IMR-90 (cell line): Measurements from ENCODE around the gene ZC2HC1B. TPM values are rescaled to one million over a fixed set of nuclear protein-coding genes. Genes with fewer than 3 reads are reported as not detected.
A peak's percentile ranks its signal among the peaks of the same experiment; 100 is the strongest.

Experiments
- ATAC-seq: fragments of 200-7000 bp; cut with Tn5 transposase; 2 replicates; pipeline ENCODE4 v1.9.1; 2020; ENCODE audit warnings: low read depth, mild to moderate bottlenecking, moderate library complexity
- BruUV-seq: library from RNA; stranded (reverse); fragments of 400-500 nt; replicated peaks from 2 replicates; lab custom pipeline; 2021; lab: Mats Ljungman, UMichigan
- CTCF ChIA-PET: fragments of 300-600 bp; formaldehyde crosslinking; extraction: SDS; loops from one replicate; lab custom pipeline; 2021; ENCODE audit warnings: antibody characterized with exemption; lab: Yijun Ruan, JAX
- POLR2A ChIA-PET: fragments of 300-600 bp; sonication (Branson Sonifier 250); formaldehyde crosslinking; loops from one replicate; lab custom pipeline; 2022; ENCODE audit warnings: antibody characterized with exemption; ENCODE audit not compliant: unreplicated experiment; lab: Charles Lee
- DNase-seq: peaks from one replicate; pipeline ENCODE4 v3.0.0; 2013
- H2AFZ ChIP-seq: replicated peaks from 2 replicates; pipeline ENCODE3; 2013; ENCODE audit warnings: low read length, mild to moderate bottlenecking; ENCODE audit not compliant: poor library complexity
- H2AK5ac ChIP-seq: 2 replicates; pipeline ENCODE4 v1.6.1; 2013; ENCODE audit warnings: low read depth, low read length, inconsistent platforms
- H2AK9ac ChIP-seq: replicated peaks from 2 replicates; pipeline ENCODE3; 2013; ENCODE audit warnings: mild to moderate bottlenecking, low read depth, low read length, moderate library complexity; ENCODE audit not compliant: poor library complexity
- H2BK120ac ChIP-seq: 2 replicates; pipeline ENCODE4 v1.6.1; 2013; ENCODE audit warnings: low read depth, low read length, inconsistent platforms
- H2BK15ac ChIP-seq: 3 replicates; pipeline ENCODE4 v1.6.1; 2013; ENCODE audit warnings: low read depth, low read length, inconsistent platforms
- H2BK20ac ChIP-seq: 2 replicates; pipeline ENCODE4 v1.6.1; 2013; ENCODE audit warnings: low read depth, mild to moderate bottlenecking, inconsistent platforms, low read length, moderate library complexity
- H2BK5ac ChIP-seq: 2 replicates; pipeline ENCODE4 v1.6.1; 2013; ENCODE audit warnings: mild to moderate bottlenecking, low read depth, low read length, inconsistent platforms; ENCODE audit not compliant: poor library complexity, severe bottlenecking
- H3K14ac ChIP-seq: replicated peaks from 2 replicates; pipeline ENCODE4 v1.6.1; 2013; ENCODE audit warnings: low read depth, low read length, inconsistent platforms
- H3K18ac ChIP-seq: 2 replicates; pipeline ENCODE4 v1.6.1; 2013; ENCODE audit warnings: low read depth, low read length, control low read depth
- H3K23ac ChIP-seq: 2 replicates; pipeline ENCODE4 v1.6.1; 2013; ENCODE audit warnings: low read depth, low read length, inconsistent platforms
- H3K27ac ChIP-seq: 2 replicates; pipeline ENCODE4 v1.5.1; 2013; ENCODE audit warnings: mild to moderate bottlenecking, control low read depth, low read length; ENCODE audit not compliant: insufficient read depth
- H3K27me3 ChIP-seq: 2 replicates; pipeline ENCODE4 v1.6.1; 2013; ENCODE audit warnings: low read length; ENCODE audit not compliant: control insufficient read depth, insufficient read depth
- H3K36me3 ChIP-seq: 2 replicates; pipeline ENCODE4 v1.6.1; 2013; ENCODE audit warnings: low read length, mixed read lengths; ENCODE audit not compliant: control insufficient read depth, insufficient read depth
- H3K4ac ChIP-seq: 2 replicates; pipeline ENCODE4 v1.6.1; 2013; ENCODE audit warnings: low read depth, low read length, inconsistent platforms
- H3K4me1 ChIP-seq: 2 replicates; pipeline ENCODE4 v1.6.1; 2013; ENCODE audit warnings: low read length, mixed read lengths; ENCODE audit not compliant: control insufficient read depth, insufficient read depth
- H3K4me2 ChIP-seq: 2 replicates; pipeline ENCODE4 v1.6.1; 2013; ENCODE audit warnings: low read depth, mild to moderate bottlenecking, control low read depth, low read length, moderate library complexity
- H3K4me3 ChIP-seq: 2 replicates; pipeline ENCODE4 v1.5.1; 2013; ENCODE audit warnings: low read depth, mild to moderate bottlenecking, control low read depth, low read length, moderate library complexity; ENCODE audit not compliant: insufficient read depth
- H3K56ac ChIP-seq: 2 replicates; pipeline ENCODE4 v1.6.1; 2013; ENCODE audit warnings: low read length, inconsistent platforms; ENCODE audit not compliant: insufficient read depth; ENCODE audit errors: extremely low read depth
- H3K79me1 ChIP-seq, 2 experiments: 2 replicates each; pipeline ENCODE4 v1.6.1; 2013; ENCODE audit warnings: low read length in 2 of 2, inconsistent platforms in 1 of 2, low read depth in 1 of 2
- H3K9ac ChIP-seq: 2 replicates; pipeline ENCODE4 v1.6.1; 2013; ENCODE audit warnings: low read depth, low read length, control low read depth
- H3K9me1 ChIP-seq: 2 replicates; pipeline ENCODE4 v1.6.1; 2013; ENCODE audit warnings: low read length, inconsistent platforms; ENCODE audit not compliant: insufficient read depth
- H3K9me3 ChIP-seq: 2 replicates; pipeline ENCODE4 v1.6.1; 2013; ENCODE audit warnings: low read length; ENCODE audit not compliant: control insufficient read depth, insufficient read depth
- H4K20me1 ChIP-seq: 2 replicates; pipeline ENCODE4 v1.6.1; 2013; ENCODE audit warnings: low read length, inconsistent platforms; ENCODE audit not compliant: insufficient read depth
- H4K5ac ChIP-seq: 2 replicates; pipeline ENCODE4 v1.6.1; 2013; ENCODE audit warnings: mild to moderate bottlenecking, low read depth, low read length, control low read depth
- H4K8ac ChIP-seq, 2 experiments: 2 replicates each; pipeline ENCODE4 v1.6.1; 2013; ENCODE audit warnings: low read depth in 2 of 2, low read length in 2 of 2, control low read depth in 1 of 2, inconsistent platforms in 1 of 2
- H4K91ac ChIP-seq: 2 replicates; pipeline ENCODE4 v1.6.1; 2013; ENCODE audit warnings: low read depth, low read length, inconsistent platforms; ENCODE audit not compliant: insufficient read depth
- CTCF ChIP-seq: conservative IDR thresholded peaks from 2 replicates; pipeline ENCODE4 v1.5.1; 2012; ENCODE audit warnings: mild to moderate bottlenecking, low read depth, low read length, improper control_type of control experiment
- POLR2A ChIP-seq: IDR thresholded peaks from 2 replicates; pipeline ENCODE4 v1.6.1; 2012; ENCODE audit warnings: mild to moderate bottlenecking, low read depth, low read length
- SMC3 ChIP-seq: fragments of 150-350 bp; IDR thresholded peaks from 2 replicates; pipeline ENCODE4 v1.6.1; 2016; ENCODE audit warnings: low read depth, mild to moderate bottlenecking, antibody characterized with exemption, low read length, moderate library complexity
- WGBS, 2 experiments: methylation state at CpG; one replicate each; pipeline versions ENCODE4 v1.1.5 to v1.1.7; 2013; ENCODE audit warnings: missing lambda C conversion rate in 2 of 2; ENCODE audit not compliant: insufficient read length in 1 of 2; ENCODE audit errors: extremely low coverage in 2 of 2; 5-methylcytosine and 5-hydroxymethylcytosine counted together
- dilution Hi-C: fragments of 300-500 bp; cut with HindIII; formaldehyde crosslinking; loops from one replicate; pipeline ENCODE4 v1.14.3; 2018; ENCODE audit warnings: low sequenced_read_pairs; ENCODE audit not compliant: unreplicated experiment
- in situ Hi-C: fragments of 300-500 bp; cut with MboI; formaldehyde crosslinking; loops from 3 replicates; pipeline ENCODE4 v1.14.3; 2019; ENCODE audit warnings: low sequenced_read_pairs, inconsistent platforms, mixed read lengths
- intact Hi-C: fragments of 100-400 bp; cut with micrococcal nuclease; formaldehyde crosslinking; loops from 2 replicates; pipeline ENCODE4 v1.10.0; 2022
- polyA plus RNA-seq, 3 experiments: library from polyadenylated mRNA; depleted of rRNA; stranded (reverse); fragments of >200 nt; gene quantifications; 2 replicates each; pipeline ENCODE4 v1.2.3, GENCODE V29; 2012; ENCODE audit warnings: low replicate concordance in 1 of 3
- total RNA-seq: library from RNA; depleted of rRNA; stranded (reverse); fragments of >200 nt; gene quantifications from 2 replicates; pipeline ENCODE4 v1.2.3, GENCODE V29; 2012

ZC2HC1B gene
- total and polyA plus RNA-seq, 2 of the 4 experiments (the other 2 are of a cell fraction) = not detected

GRCh38 chr6:143961886-143962878, 97.9 kb downstream of the ZC2HC1B start:
- no peak overlapping the region for H3K4ac ChIP-seq
- H3K4me1 ChIP-seq = peaks cover 6% of the 10 kb centered on the region; the same call in 1 of the 2 replicates
- H3K27ac ChIP-seq = no peak overlapping the region
- intact Hi-C loops (no loop called here), dilution Hi-C loops (no loop called here), in situ Hi-C loops (no loop called here)
- H2BK120ac ChIP-seq = no peak overlapping the region
- no peak overlapping the region for H3K23ac ChIP-seq
- WGBS, 2 experiments = 100% methylated on average over 1 of the region's 12 CpGs; no CpG with 5 or more reads in 1 of the 2 experiments
- peaks cover 0 to 9% of the 10 kb centered on the region in 2 experiments; a peak in 1 of 4 replicates for H3K79me1 ChIP-seq
- no peaks in the 10 kb centered on the region for H3K9me3 ChIP-seq
- no peak overlapping the region for H2AFZ ChIP-seq
- no peak overlapping the region for H2BK5ac ChIP-seq
- H2AK5ac ChIP-seq = no peak overlapping the region
- no peak overlapping the region for H4K5ac ChIP-seq
- H3K56ac ChIP-seq = no peak overlapping the region
- no peak overlapping the region for H4K91ac ChIP-seq
- POLR2A ChIA-PET = no interaction called here
- H3K9me1 ChIP-seq = peaks cover 6% of the 10 kb centered on the region
- CTCF ChIA-PET = interaction anchor here (0.6 to 0.9 kb wide), 3 partner anchors 11 to 389 kb away, joined by 3 to 4 read pairs (median 4); no protein-coding TSS in a partner anchor
- DNase-seq = peak; percentile 52
- no peak overlapping the region for H2AK9ac ChIP-seq
- H3K36me3 ChIP-seq = peaks cover 16% of the 10 kb centered on the region
- H2BK15ac ChIP-seq = no peak overlapping the region
- no peak overlapping the region for H4K8ac ChIP-seq
- H2BK20ac ChIP-seq = no peak overlapping the region
- peaks cover 14% of the 10 kb centered on the region for H3K27me3 ChIP-seq
- no peak overlapping the region for H3K18ac ChIP-seq
- no peak overlapping the region for H3K4me2 ChIP-seq
- BruUV-seq = no TSS peak
- no peak for TF ChIP-seq POLR2A
- TF ChIP-seq SMC3 = peak; percentile 23; the same call in 1 of the 2 replicates
- peak; percentile 32 for TF ChIP-seq CTCF
- no peaks in the 10 kb centered on the region for H4K20me1 ChIP-seq
- no peak overlapping the region for H3K4me3 ChIP-seq
- no peak overlapping the region for H3K9ac ChIP-seq
- H3K14ac ChIP-seq = no peak overlapping the region
- peak; percentile 35; the same call in 1 of the 2 replicates for ATAC-seq
